RCC 7860 (cell line): ENCODE data around the gene AKR1C3.
"Not testable (repeated sequence)": the region's sequence is repeated elsewhere in the genome, so short reads cannot be mapped to it uniquely, and the experiment has no call there.

ENCODE experiments used
- DNase-seq: peaks from one replicate; pipeline ENCODE4 v3.0.0-alpha.2; 2015; ENCODE audit warnings: low spot score
- FAIRE-seq: peaks from 2 replicates; lab custom pipeline; 2012; peaks lifted over from hg19 to GRCh38; lab: Jason Lieb, UNC

The AKR1C3 gene

DNA sequence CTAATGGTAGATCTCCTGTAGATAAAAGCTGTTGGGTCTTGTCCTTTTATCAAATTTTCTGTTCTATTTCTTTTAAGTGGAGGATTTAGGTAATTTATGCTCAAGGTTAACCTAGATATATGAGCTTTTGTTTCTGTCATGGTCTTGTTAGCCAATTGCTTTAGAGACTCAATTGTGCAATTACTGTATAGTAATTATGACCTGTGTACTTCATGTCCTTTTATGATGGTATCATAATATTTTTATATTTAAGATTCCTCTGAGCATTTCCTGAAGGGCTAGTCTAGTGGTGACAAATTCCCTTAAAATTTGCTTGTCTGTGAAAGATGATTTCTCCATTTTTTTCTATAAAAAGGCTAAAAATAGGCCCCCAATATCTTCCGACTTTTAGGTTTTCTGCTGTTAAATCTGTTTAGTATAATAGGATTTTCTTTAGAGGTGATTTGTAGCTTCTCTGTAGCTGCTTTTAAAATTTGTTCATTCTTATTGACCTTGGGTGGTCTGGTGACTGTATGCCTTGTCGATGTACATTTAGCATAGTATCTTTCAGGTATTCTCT, 5.4 kb upstream of the AKR1C3 start:
- DNase-seq (no peak), FAIRE-seq (no peak)

DNA sequence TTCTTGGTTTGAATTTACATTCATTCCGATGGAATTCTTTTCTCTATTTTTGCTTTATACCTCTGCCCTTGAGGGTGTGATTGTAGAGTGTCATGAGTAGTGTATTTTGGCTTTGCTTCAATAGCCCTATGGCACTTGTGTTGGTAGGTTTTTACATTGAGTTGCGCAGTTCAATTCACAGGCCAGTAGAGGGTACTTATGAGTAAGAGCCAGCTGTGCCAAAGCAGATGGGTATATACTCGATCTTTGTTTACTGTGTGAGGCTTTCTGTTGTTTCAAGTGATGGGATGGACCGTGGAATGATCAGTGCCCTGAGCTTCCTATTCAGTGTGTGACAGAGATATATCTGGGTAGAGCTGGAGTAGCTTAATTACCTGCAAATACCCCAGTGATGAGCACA, 4.3 kb upstream of the AKR1C3 start:
- DNase-seq (no peak), FAIRE-seq (no peak)

- FAIRE-seq (no peak), DNase-seq (no peak)
These were observed 3.7 kb upstream of the AKR1C3 start for GRCh38 chr10:5090551-5090950.

- DNase-seq: no peak
- FAIRE-seq: no peak
These were observed 3.0 kb upstream of the AKR1C3 start for GRCh38 chr10:5091196-5091595.

- FAIRE-seq (no peak), DNase-seq (no peak)
These were observed 1.8 kb upstream of the AKR1C3 start for GRCh38 chr10:5092375-5092774.

- DNase-seq (no peak), FAIRE-seq (no peak)
These were observed 1.1 kb upstream of the AKR1C3 start for GRCh38 chr10:5092848-5093790.

DNA sequence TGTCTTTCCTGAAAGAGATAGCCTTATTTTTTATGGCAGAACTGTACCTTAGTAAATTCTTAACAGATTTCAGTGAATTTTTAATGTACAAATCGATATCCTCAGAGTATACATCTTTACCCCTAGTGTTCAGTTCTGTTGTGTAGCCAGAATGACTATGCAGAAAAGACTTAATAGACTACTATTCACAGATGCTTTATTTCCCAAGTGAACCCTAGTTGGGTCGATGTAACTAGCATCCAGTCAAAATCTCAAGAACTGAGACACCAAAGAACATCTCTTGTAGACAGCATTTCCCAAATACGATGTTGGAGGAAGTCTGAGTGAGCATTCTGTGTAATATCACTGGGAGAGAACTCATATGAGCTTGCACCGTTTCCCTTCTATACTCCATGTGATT, 1.5 kb downstream of the AKR1C3 start:
- no peak for DNase-seq
- FAIRE-seq: no peak

DNA sequence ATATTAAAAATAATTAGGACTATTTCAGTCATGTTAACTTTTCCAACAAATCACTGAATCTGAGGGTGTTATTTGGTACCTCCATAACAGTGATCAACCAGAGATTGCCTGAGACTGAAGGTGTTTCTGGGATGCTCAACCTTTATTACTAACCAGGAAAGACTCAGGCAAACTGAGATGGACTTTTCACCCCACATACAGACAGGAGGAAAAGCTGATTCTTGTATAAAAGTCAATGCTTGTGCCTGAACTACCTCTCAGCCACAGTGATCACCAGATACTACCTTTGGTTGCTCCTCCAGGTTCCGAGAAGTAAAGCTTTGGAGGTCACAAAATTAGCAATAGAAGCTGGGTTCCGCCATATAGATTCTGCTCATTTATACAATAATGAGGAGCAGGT, 1.9 kb downstream of the AKR1C3 start:
- DNase-seq (no peak), FAIRE-seq (no peak)

- FAIRE-seq, DNase-seq: not testable (repeated sequence)
These were observed 8.3 kb downstream of the AKR1C3 start for GRCh38 chr10:5102479-5102878.

- no peak for FAIRE-seq
- DNase-seq: no peak
These were observed 9.3 kb downstream of the AKR1C3 start for GRCh38 chr10:5103481-5103880.

- no peak for FAIRE-seq
- no peak for DNase-seq
These were observed 11.4 kb downstream of the AKR1C3 start for GRCh38 chr10:5105626-5106025.

DNA sequence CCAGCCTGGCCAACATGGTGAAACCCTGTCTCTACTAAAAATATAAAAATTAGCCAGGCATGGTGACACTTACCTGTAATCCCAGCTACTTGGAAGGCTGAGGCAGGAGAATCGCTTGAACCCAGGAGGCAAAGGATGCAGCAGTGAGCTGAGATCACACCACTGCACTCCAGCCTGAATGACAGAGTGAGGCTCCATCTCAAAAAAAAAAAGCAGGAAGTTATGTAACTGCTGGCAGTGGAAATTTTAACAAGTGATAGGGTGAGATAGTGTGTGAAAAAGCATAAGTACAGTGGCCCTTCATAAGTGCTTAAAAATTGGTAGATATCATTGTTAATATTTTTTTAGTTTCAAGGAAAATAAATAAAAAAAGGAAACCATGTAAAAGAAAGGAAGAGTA, 12.3 kb downstream of the AKR1C3 start:
- FAIRE-seq (no peak), DNase-seq (no peak)

DNA sequence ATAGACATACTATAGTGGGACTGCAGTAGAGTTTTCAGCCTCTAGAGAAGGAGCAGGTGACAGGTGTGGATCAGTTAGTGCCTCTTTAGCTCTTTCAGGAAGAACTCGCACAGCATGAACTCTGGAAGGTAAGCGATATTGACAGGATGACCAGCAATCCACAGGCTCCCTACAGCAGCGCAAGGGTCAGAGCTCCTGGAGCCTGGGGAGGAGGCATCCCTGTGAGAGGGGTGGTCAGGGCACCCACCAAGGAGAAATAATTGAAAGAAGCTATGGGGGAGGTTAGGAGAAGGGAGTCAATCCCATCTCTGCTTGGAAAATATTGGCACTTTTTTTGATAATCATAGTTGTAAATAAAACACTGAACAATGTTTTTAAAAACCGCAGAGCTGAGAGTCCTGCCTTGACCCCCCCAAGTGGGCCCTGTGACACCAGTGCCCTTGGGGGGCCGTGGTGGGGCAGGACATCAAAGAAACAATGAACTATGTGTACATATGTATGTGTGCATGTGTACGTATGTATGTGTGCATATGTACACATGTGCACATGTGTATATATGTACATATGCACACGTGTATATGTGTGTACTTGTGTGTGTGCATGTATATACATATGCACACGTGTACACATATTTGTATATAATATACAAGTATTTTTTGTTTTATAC, 13.8 kb downstream of the AKR1C3 start:
- DNase-seq (no peak), FAIRE-seq (no peak)

- DNase-seq (no peak), FAIRE-seq (no peak)
These were observed 14.6 kb downstream of the AKR1C3 start for GRCh38 chr10:5108658-5109416.

DNA sequence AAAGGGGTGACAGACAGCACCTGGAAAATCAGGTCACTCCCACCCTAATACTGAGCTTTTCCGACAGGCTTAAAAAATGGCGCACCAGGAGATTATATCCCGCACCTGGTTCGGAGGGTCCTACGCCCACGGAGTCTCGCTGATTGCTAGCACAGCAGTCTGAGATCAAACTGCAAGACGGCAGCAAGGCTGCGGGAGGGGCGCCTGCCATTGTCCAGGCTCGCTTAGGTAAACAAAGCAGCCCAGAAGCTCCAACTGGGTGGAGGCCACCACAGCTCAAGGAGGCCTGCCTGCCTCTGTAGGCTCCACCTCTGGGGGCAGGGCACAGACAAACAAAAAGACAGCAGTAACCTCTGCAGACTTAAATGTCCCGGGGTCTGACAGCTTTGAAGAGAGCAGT, 15.6 kb downstream of the AKR1C3 start:
- not testable (repeated sequence) for FAIRE-seq, DNase-seq

- DNase-seq (no peak), FAIRE-seq (no peak)
These were observed 22.4 kb downstream of the AKR1C3 start for GRCh38 chr10:5116621-5117020.

DNA sequence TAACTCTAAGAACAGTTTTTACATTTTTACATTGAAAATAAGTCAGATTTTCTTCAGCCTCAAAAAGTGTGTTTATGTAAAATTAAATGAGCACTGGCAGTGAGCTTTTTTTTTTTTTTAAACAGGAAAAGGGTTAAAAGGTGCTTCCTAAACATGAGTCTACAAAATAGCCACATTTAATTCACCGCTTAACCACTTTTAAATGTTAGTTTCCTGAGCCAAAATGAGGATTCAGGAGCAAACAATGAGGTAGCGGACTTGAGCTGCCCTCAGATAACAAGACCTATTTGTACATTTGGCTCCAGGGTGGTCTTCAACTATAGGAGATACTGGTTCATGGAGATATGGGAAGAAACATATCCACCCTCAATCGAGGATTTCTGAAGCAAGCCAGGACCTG, 22.8 kb downstream of the AKR1C3 start:
- no peak for DNase-seq
- no peak for FAIRE-seq

- not testable (repeated sequence) for FAIRE-seq, DNase-seq
These were observed 25.8 kb downstream of the AKR1C3 start for GRCh38 chr10:5119997-5120396.

DNA sequence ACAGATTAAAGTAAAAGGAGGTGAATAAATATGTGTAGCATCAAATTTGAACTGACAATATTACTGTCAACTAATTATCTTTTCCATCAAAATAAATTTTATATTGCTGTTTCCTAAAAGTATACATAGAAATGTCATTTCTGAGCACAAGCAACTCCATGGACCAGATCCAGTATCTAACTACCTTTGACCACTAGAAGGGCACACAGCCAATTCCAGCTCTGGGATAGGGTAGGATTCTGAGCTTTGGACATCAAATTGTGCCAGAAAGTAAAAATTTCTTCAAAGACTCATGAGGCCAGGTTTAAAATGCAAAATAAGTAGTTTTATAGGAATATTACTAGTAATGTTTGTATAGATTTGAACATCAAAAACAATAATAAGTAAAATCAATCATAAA, 29.7 kb downstream of the AKR1C3 start:
- no peak for FAIRE-seq
- DNase-seq: no peak

GRCh38 chr10:5125315-5126044, 31.3 kb downstream of the AKR1C3 start:
- FAIRE-seq: no peak
- no peak for DNase-seq
